ENCODE data around the gene CNPY3.

GRCh38 chr6:42891199-42891722, 38.0 kb upstream of the CNPY3 start:
- TF ChIP-seq, protein P1, sequence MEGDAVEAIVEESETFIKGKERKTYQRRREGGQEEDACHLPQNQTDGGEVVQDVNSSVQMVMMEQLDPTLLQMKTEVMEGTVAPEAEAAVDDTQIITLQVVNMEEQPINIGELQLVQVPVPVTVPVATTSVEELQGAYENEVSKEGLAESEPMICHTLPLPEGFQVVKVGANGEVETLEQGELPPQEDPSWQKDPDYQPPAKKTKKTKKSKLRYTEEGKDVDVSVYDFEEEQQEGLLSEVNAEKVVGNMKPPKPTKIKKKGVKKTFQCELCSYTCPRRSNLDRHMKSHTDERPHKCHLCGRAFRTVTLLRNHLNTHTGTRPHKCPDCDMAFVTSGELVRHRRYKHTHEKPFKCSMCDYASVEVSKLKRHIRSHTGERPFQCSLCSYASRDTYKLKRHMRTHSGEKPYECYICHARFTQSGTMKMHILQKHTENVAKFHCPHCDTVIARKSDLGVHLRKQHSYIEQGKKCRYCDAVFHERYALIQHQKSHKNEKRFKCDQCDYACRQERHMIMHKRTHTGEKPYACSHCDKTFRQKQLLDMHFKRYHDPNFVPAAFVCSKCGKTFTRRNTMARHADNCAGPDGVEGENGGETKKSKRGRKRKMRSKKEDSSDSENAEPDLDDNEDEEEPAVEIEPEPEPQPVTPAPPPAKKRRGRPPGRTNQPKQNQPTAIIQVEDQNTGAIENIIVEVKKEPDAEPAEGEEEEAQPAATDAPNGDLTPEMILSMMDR (IDR thresholded peaks at IDR 0.05): no peak
- no peak for TF ChIP-seq POLR2A (IDR thresholded peaks at IDR 0.05)

Measured in adrenal gland (tissue), 5 donors.